Measurements from ENCODE around the gene SMNDC1.

SMNDC1 gene

GRCh38 chr10:110330675-110331074 is 26.0 kb upstream of the SMNDC1 start:
- no peak for TF ChIP-seq EZH2phosphoT487 (IDR thresholded peaks at IDR 0.05; ENCODE audit: low read depth)
- TF ChIP-seq, protein P1, sequence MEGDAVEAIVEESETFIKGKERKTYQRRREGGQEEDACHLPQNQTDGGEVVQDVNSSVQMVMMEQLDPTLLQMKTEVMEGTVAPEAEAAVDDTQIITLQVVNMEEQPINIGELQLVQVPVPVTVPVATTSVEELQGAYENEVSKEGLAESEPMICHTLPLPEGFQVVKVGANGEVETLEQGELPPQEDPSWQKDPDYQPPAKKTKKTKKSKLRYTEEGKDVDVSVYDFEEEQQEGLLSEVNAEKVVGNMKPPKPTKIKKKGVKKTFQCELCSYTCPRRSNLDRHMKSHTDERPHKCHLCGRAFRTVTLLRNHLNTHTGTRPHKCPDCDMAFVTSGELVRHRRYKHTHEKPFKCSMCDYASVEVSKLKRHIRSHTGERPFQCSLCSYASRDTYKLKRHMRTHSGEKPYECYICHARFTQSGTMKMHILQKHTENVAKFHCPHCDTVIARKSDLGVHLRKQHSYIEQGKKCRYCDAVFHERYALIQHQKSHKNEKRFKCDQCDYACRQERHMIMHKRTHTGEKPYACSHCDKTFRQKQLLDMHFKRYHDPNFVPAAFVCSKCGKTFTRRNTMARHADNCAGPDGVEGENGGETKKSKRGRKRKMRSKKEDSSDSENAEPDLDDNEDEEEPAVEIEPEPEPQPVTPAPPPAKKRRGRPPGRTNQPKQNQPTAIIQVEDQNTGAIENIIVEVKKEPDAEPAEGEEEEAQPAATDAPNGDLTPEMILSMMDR (IDR thresholded peaks at IDR 0.05; ENCODE audit: low read depth, low read length) = no peak
- H3K36me3 ChIP-seq (replicated peaks; ENCODE audit: low read depth, low read length) = no peaks in the 10 kb centered on the region
- H3K27me3 ChIP-seq (ENCODE audit: low read depth, low read length) = no peaks in the 10 kb centered on the region
- H3K4me2 ChIP-seq (ENCODE audit: low read length) = no peak overlapping the region
- no peak overlapping the region for H2AFZ ChIP-seq (ENCODE audit: low read depth, low read length)
- H3K4me3 ChIP-seq (ENCODE audit: low read length) = no peak overlapping the region
- no peaks in the 10 kb centered on the region for H3K9me3 ChIP-seq (ENCODE audit: insufficient read depth, low read length)
- no peaks in the 10 kb centered on the region for H3K79me2 ChIP-seq (ENCODE audit: low read length)
- H3K9ac ChIP-seq (ENCODE audit: low read length) = no peak overlapping the region
- no peaks in the 10 kb centered on the region for H4K20me1 ChIP-seq (ENCODE audit: insufficient read depth, low read length)
- H3K4me1 ChIP-seq (ENCODE audit: low read length) = peaks cover 27% of the 10 kb centered on the region
- no peak overlapping the region for H3K27ac ChIP-seq (ENCODE audit: low read length)

GRCh38 chr10:110327262-110327914 is 22.7 kb upstream of the SMNDC1 start:
- H3K79me2 ChIP-seq (ENCODE audit: low read length) = no peaks in the 10 kb centered on the region
- no peaks in the 10 kb centered on the region for H4K20me1 ChIP-seq (ENCODE audit: insufficient read depth, low read length)
- peaks cover 46% of the 10 kb centered on the region for H3K4me1 ChIP-seq (ENCODE audit: low read length)
- no peaks in the 10 kb centered on the region for H3K36me3 ChIP-seq (replicated peaks; ENCODE audit: low read depth, low read length)
- no peak overlapping the region for H3K4me3 ChIP-seq (ENCODE audit: low read length)
- H3K27me3 ChIP-seq (ENCODE audit: low read depth, low read length) = no peaks in the 10 kb centered on the region
- H3K9ac ChIP-seq (ENCODE audit: low read length) = no peak overlapping the region
- no peak overlapping the region for H3K27ac ChIP-seq (ENCODE audit: low read length)
- H2AFZ ChIP-seq (ENCODE audit: low read depth, low read length) = no peak overlapping the region
- no peak for TF ChIP-seq EZH2phosphoT487 (IDR thresholded peaks at IDR 0.05; ENCODE audit: low read depth)
- TF ChIP-seq, protein P1 (IDR thresholded peaks at IDR 0.05; ENCODE audit: low read depth, low read length) = no peak
- H3K9me3 ChIP-seq (ENCODE audit: insufficient read depth, low read length) = no peaks in the 10 kb centered on the region
- H3K4me2 ChIP-seq (ENCODE audit: low read length) = no peak overlapping the region

- Histone ChIP-seq H2AFZ (ENCODE audit: low read depth, low read length) (no peak overlapping the region; the same call in 1 of the 2 replicates), H3K27me3 (ENCODE audit: low read depth, low read length) (no peaks in the 10 kb centered on the region), H3K36me3 (replicated peaks; ENCODE audit: low read depth, low read length) (no peaks in the 10 kb centered on the region), H3K79me2 (ENCODE audit: low read length) (no peaks in the 10 kb centered on the region), H3K4me3 (ENCODE audit: low read length) (no peak overlapping the region), H3K9ac (ENCODE audit: low read length) (peak overlapping the region; percentile 11; the same call in 1 of the 2 replicates), H3K4me1 (ENCODE audit: low read length) (peaks cover 46% of the 10 kb centered on the region), H4K20me1 (ENCODE audit: insufficient read depth, low read length) (no peaks in the 10 kb centered on the region), H3K4me2 (ENCODE audit: low read length) (peak overlapping the region; percentile 30), H3K27ac (ENCODE audit: low read length) (no peak overlapping the region), H3K9me3 (ENCODE audit: insufficient read depth, low read length) (no peaks in the 10 kb centered on the region)
- TF ChIP-seq, protein P1 (IDR thresholded peaks at IDR 0.05; ENCODE audit: low read depth, low read length) = no peak
- no peak for TF ChIP-seq EZH2phosphoT487 (IDR thresholded peaks at IDR 0.05; ENCODE audit: low read depth)
Observed at GRCh38 chr10:110326351-110327032, 21.8 kb upstream of the SMNDC1 start.

DNA sequence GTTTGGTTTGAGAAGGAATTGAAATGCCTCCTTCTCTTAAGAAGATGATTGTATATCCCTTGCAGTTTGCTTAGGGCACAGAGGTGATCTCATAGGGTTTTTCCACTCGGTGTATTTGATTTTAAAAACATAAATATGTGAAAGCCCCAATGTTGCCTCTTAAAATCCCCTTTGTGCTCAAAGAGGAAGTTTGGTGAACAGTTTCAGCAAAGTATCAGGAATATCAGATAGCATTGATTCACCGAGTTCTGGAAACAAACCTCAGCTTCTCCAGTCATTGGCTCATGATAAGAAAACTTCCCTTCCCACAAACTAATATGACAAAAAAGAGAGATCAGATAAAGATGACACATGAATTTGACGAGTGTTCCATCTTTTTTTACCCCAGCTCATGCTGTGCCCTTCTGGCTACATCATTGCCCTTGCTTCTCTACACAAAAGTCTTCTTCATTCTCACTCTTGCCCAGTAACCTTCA is 20.1 kb upstream of the SMNDC1 start:
- H4K20me1 ChIP-seq (ENCODE audit: insufficient read depth, low read length) = no peaks in the 10 kb centered on the region
- H3K4me1 ChIP-seq (ENCODE audit: low read length) = peaks cover 46% of the 10 kb centered on the region
- TF ChIP-seq, protein P1 (IDR thresholded peaks at IDR 0.05; ENCODE audit: low read depth, low read length) = no peak
- TF ChIP-seq EZH2phosphoT487 (IDR thresholded peaks at IDR 0.05; ENCODE audit: low read depth) = no peak
- no peaks in the 10 kb centered on the region for H3K79me2 ChIP-seq (ENCODE audit: low read length)
- peak overlapping the region; percentile 74; the same call in 1 of the 2 replicates for H3K9ac ChIP-seq (ENCODE audit: low read length)
- H2AFZ ChIP-seq (ENCODE audit: low read depth, low read length) = no peak overlapping the region
- H3K9me3 ChIP-seq (ENCODE audit: insufficient read depth, low read length) = no peaks in the 10 kb centered on the region
- H3K27ac ChIP-seq (ENCODE audit: low read length) = peak overlapping the region; percentile 97
- H3K4me3 ChIP-seq (ENCODE audit: low read length) = peak overlapping the region; percentile 58
- H3K4me2 ChIP-seq (ENCODE audit: low read length) = peak overlapping the region; percentile 91
- H3K27me3 ChIP-seq (ENCODE audit: low read depth, low read length) = no peaks in the 10 kb centered on the region
- H3K36me3 ChIP-seq (replicated peaks; ENCODE audit: low read depth, low read length) = no peaks in the 10 kb centered on the region

All from OCI-LY3 (cell line).